Tibial artery (tissue), 4 donors: Measurements from ENCODE around the gene MGMT.

Experiments used
- DNase-seq, 2 donors: peaks; one replicate each; pipeline ENCODE4 v3.0.0-alpha.2; 2019
- H3K27ac ChIP-seq, 2 donors: fragments of 200-600 bp; sonication (generic) in 1 of 2; 1 replicate in 1 of 2; 2 replicates in 1 of 2; pipeline ENCODE4 v1.5.1; 2018 to 2019; ENCODE audit warnings: mild to moderate bottlenecking in 1 of 2
- H3K27me3 ChIP-seq, 2 donors: fragments of 200-600 bp; sonication (generic) in 1 of 2; one replicate each; pipeline versions ENCODE4 v1.5.1 to v1.6.0; 2016 to 2019
- H3K36me3 ChIP-seq, 3 donors: fragments of 200-600 bp; sonication (generic) in 2 of 3; one replicate each; pipeline ENCODE4 v1.5.1; 2016 to 2019; ENCODE audit warnings: mild to moderate bottlenecking in 2 of 3
- H3K4me1 ChIP-seq, 4 donors: fragments of 200-600 bp; sonication (generic) in 2 of 4; 1 replicate in 3 of 4; 2 replicates in 1 of 4; pipeline ENCODE4 v1.5.1; 2016 to 2019
- H3K4me3 ChIP-seq, 2 donors: fragments of 200-600 bp; sonication (generic) in 1 of 2; 1 replicate in 1 of 2; 2 replicates in 1 of 2; pipeline ENCODE4 v1.5.1; 2018 to 2019; ENCODE audit warnings: mild to moderate bottlenecking in 2 of 2
- H3K9me3 ChIP-seq, 3 donors: fragments of 200-600 bp; sonication (generic) in 1 of 3; one replicate each; pipeline ENCODE4 v1.5.1; 2016 to 2019
- intact Hi-C: fragments of 100-400 bp; cut with DNase I; formaldehyde crosslinking; loops from one replicate; pipeline ENCODE4 v1.15.0; 2023; ENCODE audit warnings: low total_unique reads
- TF ChIP-seq, protein P1 (sequence below), 2 experiments: fragments of 200-600 bp in 1 of 2; fragments of 450-650 bp in 1 of 2; IDR thresholded peaks; one replicate each; pipeline ENCODE4 v1.5.1; 2017 to 2019; ENCODE audit warnings: antibody characterized with exemption in 2 of 2, mild to moderate bottlenecking in 1 of 2, moderate library complexity in 1 of 2

Gene MGMT

GRCh38 chr10:129741978-129742741 lies 275.1 kb downstream of the MGMT start:
- Histone ChIP-seq H3K4me1 (no peaks in the 10 kb centered on the region), H3K4me3 (no peak overlapping the region), H3K9me3 (peaks cover 0 to 5% (median 5%) of the 10 kb centered on the region in 3 donors), H3K27ac (no peak overlapping the region), H3K27me3 (no peaks in the 10 kb centered on the region), H3K36me3 (no peaks in the 10 kb centered on the region)
- TF ChIP-seq, protein P1, sequence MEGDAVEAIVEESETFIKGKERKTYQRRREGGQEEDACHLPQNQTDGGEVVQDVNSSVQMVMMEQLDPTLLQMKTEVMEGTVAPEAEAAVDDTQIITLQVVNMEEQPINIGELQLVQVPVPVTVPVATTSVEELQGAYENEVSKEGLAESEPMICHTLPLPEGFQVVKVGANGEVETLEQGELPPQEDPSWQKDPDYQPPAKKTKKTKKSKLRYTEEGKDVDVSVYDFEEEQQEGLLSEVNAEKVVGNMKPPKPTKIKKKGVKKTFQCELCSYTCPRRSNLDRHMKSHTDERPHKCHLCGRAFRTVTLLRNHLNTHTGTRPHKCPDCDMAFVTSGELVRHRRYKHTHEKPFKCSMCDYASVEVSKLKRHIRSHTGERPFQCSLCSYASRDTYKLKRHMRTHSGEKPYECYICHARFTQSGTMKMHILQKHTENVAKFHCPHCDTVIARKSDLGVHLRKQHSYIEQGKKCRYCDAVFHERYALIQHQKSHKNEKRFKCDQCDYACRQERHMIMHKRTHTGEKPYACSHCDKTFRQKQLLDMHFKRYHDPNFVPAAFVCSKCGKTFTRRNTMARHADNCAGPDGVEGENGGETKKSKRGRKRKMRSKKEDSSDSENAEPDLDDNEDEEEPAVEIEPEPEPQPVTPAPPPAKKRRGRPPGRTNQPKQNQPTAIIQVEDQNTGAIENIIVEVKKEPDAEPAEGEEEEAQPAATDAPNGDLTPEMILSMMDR (IDR thresholded peaks at IDR 0.05), result no peak
- intact Hi-C loops, result no loop called here
- no peak for DNase-seq

- no peak overlapping the region for H3K4me3 ChIP-seq
- no peaks in the 10 kb centered on the region for H3K27me3 ChIP-seq
- TF ChIP-seq, protein P1 (IDR thresholded peaks at IDR 0.05), result no peak
- no peak overlapping the region for H3K27ac ChIP-seq
- no peaks in the 10 kb centered on the region for H3K4me1 ChIP-seq
- intact Hi-C loops, result no loop called here
- H3K36me3 ChIP-seq, result peaks cover 0 to 3% (median 0%) of the 10 kb centered on the region in 3 donors
- peaks cover 0 to 10% (median 9%) of the 10 kb centered on the region in 3 donors for H3K9me3 ChIP-seq
- peak in 1 of 2 donors; percentile 10 for DNase-seq
These were observed 275.9 kb downstream of the MGMT start for GRCh38 chr10:129742742-129743550.

- H3K4me1 ChIP-seq, result no peaks in the 10 kb centered on the region
- no peak overlapping the region for H3K27ac ChIP-seq
- peaks cover 0 to 6% (median 0%) of the 10 kb centered on the region in 3 donors for H3K36me3 ChIP-seq
- no peak for DNase-seq
- intact Hi-C loops, result no loop called here
- peaks cover 2 to 18% (median 16%) of the 10 kb centered on the region in 3 donors for H3K9me3 ChIP-seq
- H3K4me3 ChIP-seq, result no peak overlapping the region
- no peaks in the 10 kb centered on the region for H3K27me3 ChIP-seq
- TF ChIP-seq, protein P1 (IDR thresholded peaks at IDR 0.05), result no peak
These were observed 276.7 kb downstream of the MGMT start for GRCh38 chr10:129743738-129744133.

GRCh38 chr10:129744134-129745111 lies 277.4 kb downstream of the MGMT start:
- peaks cover 0 to 6% (median 0%) of the 10 kb centered on the region in 3 donors for H3K36me3 ChIP-seq
- intact Hi-C loops, result no loop called here
- no peaks in the 10 kb centered on the region for H3K4me1 ChIP-seq
- DNase-seq, result no peak
- peaks cover 3 to 23% (median 22%) of the 10 kb centered on the region in 3 donors for H3K9me3 ChIP-seq
- H3K4me3 ChIP-seq, result no peak overlapping the region
- no peaks in the 10 kb centered on the region for H3K27me3 ChIP-seq
- no peak overlapping the region for H3K27ac ChIP-seq
- TF ChIP-seq, protein P1 (IDR thresholded peaks at IDR 0.05), result no peak

- no peak overlapping the region for H3K27ac ChIP-seq
- no peaks in the 10 kb centered on the region for H3K4me1 ChIP-seq
- peaks cover 0 to 6% (median 0%) of the 10 kb centered on the region in 3 donors for H3K36me3 ChIP-seq
- no peak overlapping the region for H3K4me3 ChIP-seq
- H3K27me3 ChIP-seq, result no peaks in the 10 kb centered on the region
- TF ChIP-seq, protein P1 (IDR thresholded peaks at IDR 0.05), result no peak
- intact Hi-C loops, result no loop called here
- H3K9me3 ChIP-seq, result peaks cover 3 to 26% (median 22%) of the 10 kb centered on the region in 3 donors
- DNase-seq, result no peak
These were observed 278.2 kb downstream of the MGMT start for GRCh38 chr10:129745186-129745750.
